Mucosa of descending colon (tissue), 3 donors: Measurements from ENCODE around the gene CYRIA. TPM values are rescaled to one million over a fixed set of nuclear protein-coding genes. Genes with fewer than 3 reads are reported as not detected.

ENCODE experiments used
- ATAC-seq: fragments of 200-7000 bp; cut with Tn5 transposase; one replicate; pipeline ENCODE4 v1.9.1; 2020; ENCODE audit warnings: mild to moderate bottlenecking, moderate library complexity
- DNase-seq, 3 donors: peaks; one replicate each; pipeline ENCODE4 v3.0.0-alpha.2; 2020
- H3K36me3 ChIP-seq: fragments of 200-600 bp; one replicate; pipeline ENCODE4 v1.8.0; 2021; ENCODE audit warnings: low read depth, mild to moderate bottlenecking
- H3K4me1 ChIP-seq: fragments of 200-600 bp; one replicate; pipeline ENCODE4 v1.8.0; 2021; ENCODE audit warnings: low read depth, mild to moderate bottlenecking
- H3K4me3 ChIP-seq: fragments of 200-600 bp; one replicate; pipeline ENCODE4 v1.8.0; 2021; ENCODE audit warnings: mild to moderate bottlenecking
- H3K9me3 ChIP-seq: fragments of 200-600 bp; one replicate; pipeline ENCODE4 v1.8.0; 2021; ENCODE audit warnings: mild to moderate bottlenecking
- intact Hi-C, 2 donors: fragments of 100-400 bp; cut with DNase I in 1 of 2; cut with micrococcal nuclease in 1 of 2; formaldehyde crosslinking; loops; one replicate each; pipeline versions ENCODE4 v1.11.0 to v1.11.1; 2022; cut with DNase I, micrococcal nuclease
- total RNA-seq, 3 donors: library from RNA; stranded (reverse); fragmentation: NEBNext Ultra II Directional in 2 of 3; extraction: Animal tissue kit (Norgen Biotek cat#: 25700) in 2 of 3; gene quantifications; one replicate each; pipeline versions ENCODE4 v1.2.1 to v1.2.4, GENCODE V29; 2021 to 2023
- TF ChIP-seq, protein P1 (sequence below): fragments of 200-600 bp; IDR thresholded peaks from one replicate; pipeline ENCODE4 v1.8.0; 2022; ENCODE audit warnings: antibody characterized with exemption, mild to moderate bottlenecking
- donor health status: DM: no; HTN: no; CAD: no; lungs with moderate emphysema.
- donor health status: DM: no; HTN: no; CAD: no.
- donor health status: DM: no; HTN: yes; CAD: no.

The CYRIA gene
- total RNA-seq, 3 donors from 2014 or later = 2.2 to 18.0 (median 3.5) TPM

DNA sequence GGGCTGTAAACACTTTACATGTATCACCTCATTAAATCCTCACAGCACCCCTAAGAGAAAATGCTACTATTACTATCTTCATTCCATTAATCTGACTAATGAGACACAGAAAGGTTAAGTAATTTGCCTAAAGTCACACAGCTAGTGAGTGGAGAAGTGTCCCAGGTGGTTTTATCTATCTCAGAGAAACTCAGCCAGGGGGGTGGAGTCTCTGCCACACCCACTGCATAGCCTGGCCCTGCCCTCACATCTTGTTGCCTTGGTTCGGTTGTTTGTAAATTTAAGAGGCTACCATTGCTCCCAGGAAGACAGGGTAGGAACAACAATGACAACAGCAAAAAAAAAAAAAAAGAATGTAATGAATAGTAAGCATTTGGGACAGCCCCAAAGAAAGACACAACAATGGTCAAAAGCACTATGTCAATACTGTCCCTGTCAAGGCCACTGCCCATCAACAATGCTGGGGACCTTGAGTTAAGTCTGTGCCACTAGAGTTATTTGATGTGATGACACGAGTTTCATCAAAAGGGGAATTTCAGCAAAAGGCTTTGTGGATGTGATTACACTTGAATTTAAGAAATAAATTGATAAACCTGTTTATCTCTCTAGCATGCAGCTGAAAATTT, 17.5 kb downstream of the CYRIA start:
- intact Hi-C loops = no loop called here
- ATAC-seq = no peak
- H3K9me3 ChIP-seq = no peaks in the 10 kb centered on the region
- H3K4me3 ChIP-seq = no peak overlapping the region
- peaks cover 4% of the 10 kb centered on the region for H3K4me1 ChIP-seq
- no peaks in the 10 kb centered on the region for H3K36me3 ChIP-seq
- TF ChIP-seq, protein P1, sequence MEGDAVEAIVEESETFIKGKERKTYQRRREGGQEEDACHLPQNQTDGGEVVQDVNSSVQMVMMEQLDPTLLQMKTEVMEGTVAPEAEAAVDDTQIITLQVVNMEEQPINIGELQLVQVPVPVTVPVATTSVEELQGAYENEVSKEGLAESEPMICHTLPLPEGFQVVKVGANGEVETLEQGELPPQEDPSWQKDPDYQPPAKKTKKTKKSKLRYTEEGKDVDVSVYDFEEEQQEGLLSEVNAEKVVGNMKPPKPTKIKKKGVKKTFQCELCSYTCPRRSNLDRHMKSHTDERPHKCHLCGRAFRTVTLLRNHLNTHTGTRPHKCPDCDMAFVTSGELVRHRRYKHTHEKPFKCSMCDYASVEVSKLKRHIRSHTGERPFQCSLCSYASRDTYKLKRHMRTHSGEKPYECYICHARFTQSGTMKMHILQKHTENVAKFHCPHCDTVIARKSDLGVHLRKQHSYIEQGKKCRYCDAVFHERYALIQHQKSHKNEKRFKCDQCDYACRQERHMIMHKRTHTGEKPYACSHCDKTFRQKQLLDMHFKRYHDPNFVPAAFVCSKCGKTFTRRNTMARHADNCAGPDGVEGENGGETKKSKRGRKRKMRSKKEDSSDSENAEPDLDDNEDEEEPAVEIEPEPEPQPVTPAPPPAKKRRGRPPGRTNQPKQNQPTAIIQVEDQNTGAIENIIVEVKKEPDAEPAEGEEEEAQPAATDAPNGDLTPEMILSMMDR = no peak
- no peak for DNase-seq

DNA sequence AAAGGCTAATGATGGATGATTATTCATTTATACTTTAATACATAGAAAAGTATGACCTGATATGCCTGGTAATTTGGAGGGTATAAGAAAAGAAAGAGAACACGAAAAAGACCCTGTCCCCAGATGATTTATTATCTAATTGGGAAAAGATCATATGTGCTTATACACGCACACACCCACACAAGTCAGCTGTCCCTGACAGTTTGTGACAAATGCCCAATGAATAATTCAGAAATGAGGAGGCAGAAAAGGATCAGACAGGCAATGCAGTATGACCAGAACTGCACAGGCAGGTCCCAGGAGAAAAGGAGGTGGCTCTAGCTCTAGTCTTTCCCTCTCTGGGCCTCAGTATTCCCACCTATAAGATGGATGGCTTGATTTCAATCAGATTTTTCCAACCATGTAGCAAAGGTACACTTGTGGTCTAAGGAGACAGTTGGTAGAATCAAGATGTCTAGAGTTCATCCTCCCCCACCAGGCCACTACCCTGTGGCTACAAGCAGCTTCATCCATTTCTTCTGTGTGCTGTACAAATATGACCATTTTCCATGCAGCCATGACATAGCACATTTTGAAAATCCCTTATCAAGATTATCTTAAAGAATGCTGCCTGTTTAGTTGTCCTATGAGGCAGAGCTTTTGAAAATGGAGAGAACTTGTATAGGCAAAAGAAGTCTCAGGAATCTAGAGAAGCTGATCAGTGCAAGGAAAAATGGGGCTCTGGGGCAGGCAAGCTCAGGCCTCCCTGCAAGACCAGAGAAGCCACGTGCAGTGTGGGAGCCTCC, 19.7 kb downstream of the CYRIA start:
- TF ChIP-seq, protein P1 = no peak
- Histone ChIP-seq H3K4me1 (no peaks in the 10 kb centered on the region), H3K9me3 (no peaks in the 10 kb centered on the region), H3K36me3 (no peaks in the 10 kb centered on the region), H3K4me3 (no peak overlapping the region)
- ATAC-seq (no peak), DNase-seq (no peak)
- intact Hi-C loops = no loop called here

DNA sequence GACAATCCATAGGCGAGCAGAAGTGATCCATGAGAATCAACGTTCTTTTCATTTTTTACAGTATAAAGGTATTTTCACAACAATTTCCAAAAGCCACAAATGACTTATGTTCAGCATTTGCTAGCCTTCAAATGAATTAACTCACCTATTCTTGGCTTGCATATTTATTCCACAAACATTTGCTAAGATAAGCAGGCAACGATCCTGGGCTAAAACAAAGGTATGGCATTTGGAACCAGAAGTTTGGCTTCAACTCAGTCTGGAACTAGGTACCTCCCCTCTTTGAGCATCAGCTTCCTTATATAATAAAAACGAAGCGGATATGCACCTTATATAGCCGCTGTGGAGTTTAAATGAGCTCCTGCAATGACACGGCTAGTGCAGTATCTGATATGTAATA, 20.5 kb downstream of the CYRIA start:
- no peak for ATAC-seq
- TF ChIP-seq, protein P1 = no peak

DNA sequence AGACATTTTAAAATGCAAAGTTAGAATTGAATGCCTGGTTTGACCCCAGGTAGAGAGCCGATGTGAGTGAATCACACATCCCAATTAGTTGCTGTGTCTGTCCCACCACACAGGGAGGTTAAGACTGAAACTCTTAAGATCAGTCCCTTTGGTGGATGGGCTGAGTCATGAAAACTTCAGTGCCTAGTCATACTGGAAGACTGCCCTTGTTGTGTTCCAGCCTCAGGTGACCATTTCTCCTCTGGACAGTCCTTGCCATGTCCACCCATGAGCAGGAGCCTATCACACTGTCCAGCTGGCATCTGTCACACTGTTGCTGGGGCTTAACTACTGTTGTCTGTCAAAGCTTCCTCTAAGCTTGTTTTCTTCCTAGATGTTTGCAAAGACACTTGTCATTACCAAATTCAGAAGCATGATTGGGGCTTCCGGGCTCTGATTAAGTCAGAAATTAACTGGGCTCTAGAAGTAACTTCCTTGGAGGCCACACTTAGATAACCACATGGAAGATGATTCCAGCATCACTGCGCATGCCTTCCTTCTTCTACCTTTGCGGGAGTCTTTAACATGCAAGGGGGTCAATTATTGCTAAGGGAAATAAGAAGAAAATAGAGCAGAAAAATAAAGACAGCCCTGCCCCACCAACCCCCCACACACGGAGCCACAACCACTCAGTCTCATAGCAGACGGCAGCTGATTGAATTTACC, 21.3 kb downstream of the CYRIA start:
- ATAC-seq (no peak), DNase-seq (no peak)
- Histone ChIP-seq H3K36me3 (no peaks in the 10 kb centered on the region), H3K9me3 (no peaks in the 10 kb centered on the region), H3K4me3 (no peak overlapping the region), H3K4me1 (no peaks in the 10 kb centered on the region)
- intact Hi-C loops = no loop called here
- TF ChIP-seq, protein P1 = no peak

More for the DNA sequence above, 20.5 kb downstream of the CYRIA start:
- H3K4me1 ChIP-seq = no peaks in the 10 kb centered on the region
- no peak overlapping the region for H3K4me3 ChIP-seq
- H3K36me3 ChIP-seq = no peaks in the 10 kb centered on the region
- DNase-seq = no peak
- intact Hi-C loops = no loop called here
- no peaks in the 10 kb centered on the region for H3K9me3 ChIP-seq

DNA sequence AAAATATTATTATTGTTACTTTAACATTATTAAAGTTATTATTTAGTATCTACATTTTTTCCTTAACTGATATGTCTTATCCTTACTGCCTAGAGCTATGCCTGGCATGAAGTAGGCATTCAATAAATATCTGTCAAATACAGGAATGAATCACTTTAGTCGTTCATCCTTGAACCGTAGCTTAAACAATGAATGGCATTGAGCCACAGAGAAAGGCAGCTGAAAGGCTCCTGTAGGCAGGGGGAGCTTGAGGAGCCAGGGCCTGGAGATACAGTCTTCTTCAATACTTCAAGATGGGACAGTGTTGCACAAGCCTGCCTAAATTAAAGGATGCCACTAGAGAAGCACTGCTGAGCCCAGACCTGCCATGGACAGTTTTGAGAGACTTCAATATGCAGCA, 22.5 kb downstream of the CYRIA start:
- DNase-seq = no peak
- no peak for ATAC-seq
- Histone ChIP-seq H3K36me3 (no peaks in the 10 kb centered on the region), H3K4me3 (no peak overlapping the region), H3K4me1 (no peaks in the 10 kb centered on the region), H3K9me3 (no peaks in the 10 kb centered on the region)
- intact Hi-C loops = no loop called here
- TF ChIP-seq, protein P1 = no peak
